NB4 (cell line): ENCODE results near the gene NTN1.

Source experiments
- DNase-seq: peaks from one replicate; pipeline ENCODE4 v3.0.0; 2010; ENCODE audit warnings: low read depth
- H3K4me3 ChIP-seq: one replicate; pipeline ENCODE4 v1.5.1; 2011; ENCODE audit warnings: mild to moderate bottlenecking, low read depth, low read length, moderate library complexity
- MAX ChIP-seq: IDR thresholded peaks from 2 replicates; pipeline ENCODE4 v1.6.1; 2011; ENCODE audit warnings: low read depth, low read length
- MYC ChIP-seq: IDR thresholded peaks from 2 replicates; pipeline ENCODE4 v1.6.1; 2011; ENCODE audit warnings: low read depth, low read length
- POLR2A ChIP-seq: IDR thresholded peaks from 2 replicates; pipeline ENCODE4 v1.6.1; 2011; ENCODE audit warnings: mild to moderate bottlenecking; ENCODE audit not compliant: insufficient read length; ENCODE audit errors: extremely low read depth
- TF ChIP-seq, protein P1 (sequence below): IDR thresholded peaks from one replicate; pipeline ENCODE4 v1.5.1; 2012; ENCODE audit warnings: low read depth, low read length

Gene NTN1

DNA sequence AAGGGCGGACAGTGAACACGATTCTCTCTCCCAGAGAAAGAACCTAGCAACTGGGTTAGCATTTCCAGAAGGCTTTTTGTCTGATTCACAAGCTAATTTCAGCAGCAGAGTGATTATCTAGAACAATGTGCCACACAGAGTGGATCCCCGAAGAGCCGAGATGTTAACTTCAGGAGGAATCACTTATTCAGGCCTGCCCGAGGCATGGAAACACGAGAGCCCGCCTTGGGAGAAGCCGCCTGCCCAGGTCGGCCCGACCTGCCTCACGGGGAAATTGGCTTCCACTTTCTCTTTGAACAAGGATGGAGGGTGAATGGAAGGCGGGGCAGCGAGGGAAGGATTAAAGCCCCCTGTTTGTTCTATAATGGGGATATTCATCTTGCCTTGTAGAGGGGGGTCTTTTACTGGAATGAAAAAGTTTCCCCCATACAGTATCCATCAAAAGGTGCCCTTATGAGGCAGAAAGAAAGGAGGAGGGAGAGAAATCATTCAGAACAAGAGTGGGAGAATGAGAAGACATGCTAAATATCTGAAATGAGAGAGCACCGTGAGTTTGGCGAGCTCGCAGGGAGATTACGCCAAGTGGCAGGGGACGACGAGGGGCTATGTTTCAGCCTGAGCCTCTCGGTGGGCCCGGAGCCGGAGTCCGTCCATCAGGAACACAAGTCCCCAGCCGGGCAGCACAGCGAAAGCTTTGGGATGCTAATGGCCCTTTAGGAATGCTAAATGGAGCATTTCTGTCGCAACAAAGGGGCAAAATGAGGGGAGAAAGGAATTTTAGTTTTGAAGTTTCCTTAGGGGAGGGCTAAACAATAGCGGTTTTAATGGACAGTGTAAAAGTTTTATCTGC lies 33.0 kb downstream of the NTN1 start:
- no peak overlapping the region for H3K4me3 ChIP-seq
- DNase-seq, result no peak
- no peak for TF ChIP-seq POLR2A
- TF ChIP-seq, protein P1, sequence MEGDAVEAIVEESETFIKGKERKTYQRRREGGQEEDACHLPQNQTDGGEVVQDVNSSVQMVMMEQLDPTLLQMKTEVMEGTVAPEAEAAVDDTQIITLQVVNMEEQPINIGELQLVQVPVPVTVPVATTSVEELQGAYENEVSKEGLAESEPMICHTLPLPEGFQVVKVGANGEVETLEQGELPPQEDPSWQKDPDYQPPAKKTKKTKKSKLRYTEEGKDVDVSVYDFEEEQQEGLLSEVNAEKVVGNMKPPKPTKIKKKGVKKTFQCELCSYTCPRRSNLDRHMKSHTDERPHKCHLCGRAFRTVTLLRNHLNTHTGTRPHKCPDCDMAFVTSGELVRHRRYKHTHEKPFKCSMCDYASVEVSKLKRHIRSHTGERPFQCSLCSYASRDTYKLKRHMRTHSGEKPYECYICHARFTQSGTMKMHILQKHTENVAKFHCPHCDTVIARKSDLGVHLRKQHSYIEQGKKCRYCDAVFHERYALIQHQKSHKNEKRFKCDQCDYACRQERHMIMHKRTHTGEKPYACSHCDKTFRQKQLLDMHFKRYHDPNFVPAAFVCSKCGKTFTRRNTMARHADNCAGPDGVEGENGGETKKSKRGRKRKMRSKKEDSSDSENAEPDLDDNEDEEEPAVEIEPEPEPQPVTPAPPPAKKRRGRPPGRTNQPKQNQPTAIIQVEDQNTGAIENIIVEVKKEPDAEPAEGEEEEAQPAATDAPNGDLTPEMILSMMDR, result no peak
- no peak for TF ChIP-seq MYC
- no peak for TF ChIP-seq MAX

DNA sequence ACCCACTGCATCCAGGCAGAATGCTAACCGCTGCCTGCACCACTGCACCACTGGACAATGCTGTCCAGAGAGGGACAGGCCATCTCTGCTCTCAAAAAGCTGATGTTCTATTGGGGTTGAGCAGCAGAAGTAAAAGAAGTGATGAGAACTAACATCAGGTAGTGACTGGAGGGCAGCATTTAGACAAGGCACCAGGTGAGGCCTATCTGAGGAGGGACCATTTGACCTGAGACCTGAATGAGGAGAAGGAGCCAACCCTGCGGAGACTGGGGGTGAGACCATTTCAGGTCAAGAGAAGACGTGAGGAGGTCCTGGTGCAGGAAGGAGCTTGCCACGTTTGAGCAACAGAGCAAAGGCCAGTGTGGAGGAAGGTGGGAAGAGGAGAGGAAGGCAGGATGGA lies 34.0 kb downstream of the NTN1 start:
- no peak overlapping the region for H3K4me3 ChIP-seq
- no peak for DNase-seq
- TF ChIP-seq MAX (no peak), MYC (no peak), POLR2A (no peak)
- TF ChIP-seq, protein P1, result no peak

DNA sequence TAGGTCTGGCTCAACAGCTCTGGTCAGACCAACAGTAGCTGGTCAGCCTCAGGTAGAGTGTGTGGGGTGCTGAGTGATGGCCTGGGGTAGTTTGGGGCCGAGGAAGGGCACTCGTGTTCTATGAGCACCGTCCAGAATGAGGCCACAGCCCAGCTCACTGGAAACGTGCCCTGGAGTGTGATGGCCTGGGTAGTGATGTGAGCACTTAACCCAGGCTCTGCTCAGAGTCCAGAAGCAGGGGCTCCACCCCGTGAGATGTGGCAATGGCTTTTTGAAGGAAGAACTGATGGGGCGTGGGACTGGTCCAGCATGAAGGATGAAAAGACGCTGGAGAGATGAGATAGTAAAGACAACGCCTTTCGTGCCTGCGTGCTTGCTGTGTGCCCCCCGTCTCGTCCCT lies 35.3 kb downstream of the NTN1 start:
- TF ChIP-seq, protein P1, result no peak
- TF ChIP-seq MAX (no peak), MYC (no peak), POLR2A (no peak)
- no peak overlapping the region for H3K4me3 ChIP-seq
- no peak for DNase-seq

DNA sequence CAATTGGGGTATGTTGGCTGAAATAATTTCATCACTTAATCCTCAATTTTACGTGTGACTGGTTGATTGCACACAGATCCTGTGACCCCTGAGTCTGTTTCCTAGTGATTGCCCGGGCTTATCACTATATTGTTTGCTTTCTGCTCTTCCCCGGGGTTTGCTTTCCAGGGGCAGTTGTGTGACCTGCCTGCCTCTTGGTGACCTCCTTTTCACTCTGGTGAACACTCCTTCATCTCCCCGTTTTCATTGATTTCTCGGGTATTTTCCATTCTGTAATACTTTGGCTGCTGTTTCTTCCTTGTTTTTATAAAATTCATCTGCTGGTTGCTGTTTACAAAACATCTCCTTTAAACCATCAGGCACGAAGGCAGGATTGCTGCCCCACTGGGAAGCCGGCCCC lies 36.0 kb downstream of the NTN1 start:
- no peak for DNase-seq
- H3K4me3 ChIP-seq, result no peak overlapping the region
- TF ChIP-seq MAX (no peak), POLR2A (no peak), MYC (no peak)
- TF ChIP-seq, protein P1, result no peak

GRCh38 chr17:9062399-9062902 lies 41.1 kb downstream of the NTN1 start:
- no peak for DNase-seq
- H3K4me3 ChIP-seq, result no peak overlapping the region
- TF ChIP-seq MYC, result no peak
- no peak for TF ChIP-seq MAX
- no peak for TF ChIP-seq POLR2A
- TF ChIP-seq, protein P1, result no peak
